ENCODE measurements around the gene CALML6. TPM values are rescaled to one million over a fixed set of nuclear protein-coding genes. Genes with fewer than 3 reads are reported as not detected.

CALML6 gene
- total and polyA plus RNA-seq, 2 of the 8 experiments (the other 6 are each of a cell fraction or from before 2014, with no cell fraction given), result 0.54 to 1.3 TPM

GRCh38 chr1:1938613-1939295 is 23.7 kb downstream of the CALML6 start:
- Histone ChIP-seq H2BK120ac (replicated peaks; ENCODE audit: low read depth, low read length) (no peak overlapping the region), H3K14ac (ENCODE audit: insufficient read length) (no peak overlapping the region), H3K4me2 (ENCODE audit: insufficient read depth in 1 of 2, low read depth in 2 of 2, low read length in 2 of 2) (no peak overlapping the region), H4K91ac (replicated peaks; ENCODE audit: insufficient read length, low read length) (peak overlapping the region; percentile 73), H3K23ac (ENCODE audit: insufficient read length) (no peak overlapping the region), H3K27ac (ENCODE audit: low read depth, low read length) (no peak overlapping the region), H3K4me3 (ENCODE audit: extremely low read depth in 1 of 4, insufficient read depth in 2 of 4, low read depth in 3 of 4, low read length in 4 of 4) (no peak overlapping the region), H4K20me1 (replicated peaks in 1 of 2; ENCODE audit: control insufficient read depth in 1 of 2, insufficient read depth in 2 of 2, low read length in 2 of 2) (peaks cover 0 to 2% of the 10 kb centered on the region in 2 experiments), H2BK20ac (ENCODE audit: low read length) (no peak overlapping the region), H3K79me1 (ENCODE audit: low read depth, low read length) (no peaks in the 10 kb centered on the region), H3K27me3 (replicated peaks in 1 of 4; ENCODE audit: control insufficient read depth in 3 of 4, extremely low read depth in 1 of 4, insufficient read depth in 3 of 4, low read length in 3 of 4) (no peaks in the 10 kb centered on the region), H2BK5ac (ENCODE audit: low read depth, low read length) (0 out of 2 replicates have a peak overlapping the region, but pooled peaks have one; percentile 46), H3K23me2 (ENCODE audit: low read depth, low read length) (peaks cover 5% of the 10 kb centered on the region; the same call in 1 of the 2 replicates), H2BK15ac (ENCODE audit: low read length) (peak overlapping the region; percentile 92; the same call in 1 of the 2 replicates), H3K18ac (ENCODE audit: extremely low read depth, low read length) (no peak overlapping the region), H3K4me1 (replicated peaks in 1 of 4; ENCODE audit: control insufficient read depth in 3 of 4, insufficient read depth in 4 of 4, low read length in 3 of 4) (no peaks in the 10 kb centered on the region), H2BK12ac (ENCODE audit: low read depth, low read length) (no peak overlapping the region), H4K8ac (ENCODE audit: extremely low read depth, insufficient read depth, low read length) (peak overlapping the region; percentile 18), H3K9me3 (ENCODE audit: insufficient read depth in 2 of 2, low read depth in 1 of 2, low read length in 1 of 2) (peaks cover 0 to 16% of the 10 kb centered on the region in 2 experiments; a peak in 2 of 4 replicates), H3K36me3 (ENCODE audit: control insufficient read depth in 2 of 4, insufficient read depth in 4 of 4, low read length in 3 of 4) (no peaks in the 10 kb centered on the region), H3K56ac (replicated peaks; ENCODE audit: insufficient read length, low read depth, low read length) (no peak overlapping the region), H2AK5ac (ENCODE audit: low read depth, low read length) (peak overlapping the region; percentile 98), H3K9ac (replicated peaks in 1 of 4; ENCODE audit: extremely low read depth in 1 of 4, low read depth in 3 of 4, low read length in 3 of 4) (peak overlapping the region in 1 of 4 experiments; percentile 17; a peak in 1 of 7 replicates), H3K4ac (replicated peaks; ENCODE audit: insufficient read length, low read depth, low read length) (no peak overlapping the region), H2AFZ (ENCODE audit: low read length) (no peak overlapping the region), H3K79me2 (ENCODE audit: control insufficient read depth in 1 of 2, insufficient read depth in 2 of 2, low read length in 2 of 2) (no peaks in the 10 kb centered on the region), H4K5ac (ENCODE audit: insufficient read length, low read depth, low read length) (no peak overlapping the region)
- TF ChIP-seq ZNF274 (IDR thresholded peaks at IDR 0.05; ENCODE audit: borderline replicate concordance, extremely low read depth, low read length) (no peak), EZH2 (IDR thresholded peaks at IDR 0.05; ENCODE audit: low read depth, low read length, severe bottlenecking) (no peak), CTBP2 (IDR thresholded peaks at IDR 0.05; ENCODE audit: borderline replicate concordance, insufficient read depth, insufficient read length, low read length) (no peak)
- POLR2A ChIA-PET (ENCODE audit: partially characterized antibody), result no interaction called here
- WGBS, 2 experiments (ENCODE audit: extremely low coverage in 1 of 2, insufficient coverage in 1 of 2, insufficient read length in 1 of 2, insufficient replicate concordance in 2 of 2, low coverage in 1 of 2, low lambda C conversion rate in 2 of 2, missing lambda C conversion rate in 1 of 2), result 90 to 100% methylated on average over 4 to 24 of the region's 24 CpGs
- CTCF ChIA-PET (ENCODE audit: partially characterized antibody), result interaction anchor here (1.2 kb wide), 1 partner anchor 22 kb away, joined by 3 read pairs; no protein-coding TSS in a partner anchor
- DNase-seq (ENCODE audit: low read depth in 1 of 2, low spot score in 2 of 2) (peak in 1 of 2 experiments; percentile 39), FAIRE-seq (no peak)
